GM19438 (cell line): ENCODE data around the gene ANGEL1.
A peak's percentile ranks its signal among the peaks of the same experiment; 100 is the strongest.

Source experiments
- ATAC-seq: cut with Tn5 transposase; IDR thresholded peaks from one replicate; pipeline ENCODE4 v1.9.1; 2021; ENCODE audit warnings: low read depth; ENCODE audit not compliant: unreplicated experiment

The ANGEL1 gene

GRCh38 chr14:76826122-76826521, 13.4 kb upstream of the ANGEL1 start, which contains the start of gene LRRC74A:
TSS of gene LRRC74A (plus strand) at chr14:76826408. CDS start at chr14:76826698, 290 bp downstream.
- ATAC-seq: no peak

DNA sequence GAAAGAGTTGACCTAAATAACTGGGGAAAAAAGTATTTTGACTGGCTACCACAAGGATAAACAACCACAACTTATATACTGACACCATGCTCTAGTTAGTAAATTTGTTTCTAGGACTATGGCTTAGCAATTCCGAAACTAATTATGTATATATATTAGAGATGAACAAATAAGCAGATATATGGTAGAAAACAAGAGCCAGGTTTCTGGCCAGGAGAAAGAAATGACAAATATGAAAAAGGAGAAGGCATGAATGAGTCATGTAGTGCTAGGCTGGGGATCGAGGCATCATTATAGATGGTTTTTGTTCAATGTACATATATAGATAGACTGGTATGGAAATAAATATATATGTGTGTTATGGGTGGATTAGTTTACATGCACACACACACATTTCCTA, 8.0 kb upstream of the ANGEL1 start:
- ATAC-seq: no peak

GRCh38 chr14:76814726-76815645, 2.3 kb upstream of the ANGEL1 start:
- no peak for ATAC-seq

GRCh38 chr14:76812093-76812421, 625 bp downstream of the ANGEL1 start:
- ATAC-seq: peak; percentile 30

DNA sequence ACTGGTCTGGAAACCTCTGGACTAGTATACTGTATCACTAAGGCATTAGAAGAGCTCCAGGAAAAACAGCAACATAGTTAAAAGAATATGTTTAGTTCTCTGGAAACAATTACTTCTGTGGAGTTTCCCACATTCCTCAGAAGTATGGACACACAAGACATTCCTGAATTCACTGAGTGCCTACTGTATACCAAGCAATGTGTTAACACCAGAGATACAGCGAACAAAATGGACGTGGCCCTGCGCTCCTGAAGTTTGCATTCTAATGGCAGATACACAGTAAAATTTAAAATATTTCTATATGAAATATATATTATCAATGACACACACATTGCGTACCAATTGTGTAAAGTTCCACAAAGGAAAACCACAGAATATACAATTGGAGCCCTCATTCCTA, 1.1 kb downstream of the ANGEL1 start:
- no peak for ATAC-seq

DNA sequence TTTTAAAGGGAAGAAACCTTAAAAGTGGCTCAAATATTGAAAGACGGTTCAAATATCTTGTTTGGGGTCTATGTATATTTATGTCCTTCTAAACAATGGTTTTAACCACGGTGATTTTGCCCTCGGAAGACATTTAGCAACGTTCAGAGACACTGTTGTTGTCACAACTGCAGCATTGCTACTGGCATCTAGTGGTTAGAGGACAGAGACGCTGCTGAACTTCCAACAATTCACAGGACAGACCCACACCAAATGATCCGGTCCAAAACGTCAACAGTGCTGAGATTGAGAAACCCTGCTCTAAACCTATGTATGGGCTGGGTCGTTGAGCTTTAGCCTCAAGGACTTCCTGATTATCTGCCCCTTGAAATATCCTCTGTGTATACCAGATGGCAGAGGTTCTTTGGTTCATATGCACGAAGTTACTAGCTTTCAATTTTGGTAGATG, 1.7 kb downstream of the ANGEL1 start:
- ATAC-seq: no peak

DNA sequence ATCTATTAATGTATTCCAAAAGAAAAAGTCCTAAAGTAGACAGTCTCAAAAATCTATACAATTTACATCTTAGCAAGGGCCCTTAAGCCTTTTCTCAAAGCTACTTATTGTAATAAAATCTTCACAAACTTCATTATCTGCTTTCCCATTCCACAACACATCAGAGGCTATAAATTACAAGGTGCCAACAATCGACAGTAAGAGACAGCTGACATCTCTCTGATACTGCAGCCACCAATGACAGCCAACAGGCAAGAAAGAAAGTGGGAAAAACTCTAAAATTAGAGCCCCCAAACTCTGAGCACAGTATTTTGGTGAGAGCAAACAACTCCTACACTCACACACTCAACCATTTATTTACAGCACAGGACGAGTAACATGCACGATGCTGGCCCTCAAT, 2.2 kb downstream of the ANGEL1 start:
- ATAC-seq: no peak

DNA sequence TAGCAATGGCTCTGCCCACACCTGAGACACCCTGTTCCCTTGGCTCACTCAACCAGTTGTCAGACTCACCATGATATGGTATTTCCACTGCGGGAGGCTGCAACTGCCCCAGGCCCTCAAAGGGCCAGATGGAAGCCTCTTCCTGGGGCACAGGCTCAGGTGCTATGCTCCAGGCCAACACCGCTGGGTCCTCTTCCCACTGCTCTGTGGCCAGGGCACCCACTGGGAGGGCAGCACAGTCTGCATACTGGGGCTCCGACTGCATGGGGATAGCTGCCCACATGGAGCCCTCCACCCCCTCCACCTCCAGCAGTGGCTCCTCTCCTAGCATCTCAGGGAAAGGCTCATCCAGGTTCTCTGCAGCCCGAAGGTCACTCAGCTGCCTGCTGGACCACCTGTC, 3.7 kb downstream of the ANGEL1 start:
- no peak for ATAC-seq

DNA sequence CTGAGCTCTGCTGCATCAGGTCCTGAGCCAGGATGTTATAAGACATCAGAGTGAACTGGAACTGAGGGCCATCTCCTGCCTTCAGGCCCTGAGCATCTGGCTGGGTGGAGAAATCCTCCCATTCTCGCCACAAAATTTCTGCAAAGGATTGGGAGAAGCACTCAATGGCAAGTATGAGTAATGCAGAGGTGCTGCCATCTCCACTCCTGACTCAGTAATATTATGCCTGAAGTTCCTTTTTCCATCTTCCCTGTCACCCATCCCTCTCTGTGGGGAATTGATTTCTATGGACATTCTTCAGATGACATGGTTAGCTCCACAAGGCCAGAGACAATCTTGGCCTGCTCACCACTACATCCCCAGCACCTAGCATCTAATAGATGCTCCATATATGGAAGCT, 4.7 kb downstream of the ANGEL1 start:
- ATAC-seq: no peak

GRCh38 chr14:76806446-76806845, 6.2 kb downstream of the ANGEL1 start:
- no peak for ATAC-seq

DNA sequence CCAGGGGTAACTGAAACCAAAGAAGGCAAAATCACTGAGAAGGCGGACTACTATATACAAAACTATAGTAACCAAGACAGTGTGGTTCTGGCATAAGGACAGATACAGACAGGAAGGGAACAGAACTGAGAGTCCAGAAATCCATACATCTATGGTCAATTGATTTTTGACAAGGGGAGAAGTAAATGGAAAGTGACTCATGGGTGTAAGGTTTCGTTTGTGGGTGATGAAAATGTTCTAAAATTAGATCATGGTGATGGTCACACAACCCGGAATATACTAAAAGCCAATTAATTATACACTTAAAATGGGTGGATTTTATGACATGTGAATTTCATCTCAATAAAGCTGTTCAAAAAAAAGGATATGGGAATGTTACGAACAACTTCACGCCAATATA, 18.7 kb downstream of the ANGEL1 start:
- ATAC-seq: no peak

DNA sequence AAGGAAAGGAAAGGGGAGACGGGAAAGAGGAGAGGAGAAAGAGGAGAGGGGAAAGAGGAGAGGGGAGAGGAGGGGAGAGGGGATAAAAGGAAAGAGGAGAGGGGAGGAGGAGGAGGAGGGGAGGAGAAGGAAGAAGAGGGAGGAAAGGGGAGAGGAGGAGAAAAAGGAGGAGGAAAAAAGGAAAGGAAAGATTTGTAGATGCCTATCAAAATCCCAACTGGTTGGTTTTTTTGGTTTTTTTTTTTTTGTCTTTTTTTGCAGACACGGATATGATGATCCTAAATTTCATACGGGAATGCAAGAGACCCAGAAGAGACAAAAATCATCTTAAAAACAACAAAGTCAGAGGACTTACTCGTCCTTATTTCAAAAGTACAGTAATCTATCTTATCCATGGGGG, 19.4 kb downstream of the ANGEL1 start:
- ATAC-seq: no peak

DNA sequence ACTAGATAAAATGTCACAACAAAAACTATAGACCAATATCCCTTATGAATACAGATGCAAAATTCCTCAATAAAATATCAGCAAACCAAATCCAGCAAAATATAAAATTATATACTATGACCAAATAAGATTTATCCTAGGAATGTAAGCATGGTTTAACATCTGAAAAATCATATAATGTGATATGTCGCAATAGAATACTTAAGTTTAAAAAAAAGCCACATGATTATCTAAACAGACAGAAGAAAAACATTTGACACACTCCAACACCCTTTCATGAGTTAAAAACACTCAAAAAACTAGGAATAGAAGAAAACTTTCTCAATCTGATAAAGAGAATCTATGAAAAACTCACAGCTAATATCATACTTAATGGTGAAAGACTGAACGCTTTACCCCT, 20.3 kb downstream of the ANGEL1 start:
- no peak for ATAC-seq

DNA sequence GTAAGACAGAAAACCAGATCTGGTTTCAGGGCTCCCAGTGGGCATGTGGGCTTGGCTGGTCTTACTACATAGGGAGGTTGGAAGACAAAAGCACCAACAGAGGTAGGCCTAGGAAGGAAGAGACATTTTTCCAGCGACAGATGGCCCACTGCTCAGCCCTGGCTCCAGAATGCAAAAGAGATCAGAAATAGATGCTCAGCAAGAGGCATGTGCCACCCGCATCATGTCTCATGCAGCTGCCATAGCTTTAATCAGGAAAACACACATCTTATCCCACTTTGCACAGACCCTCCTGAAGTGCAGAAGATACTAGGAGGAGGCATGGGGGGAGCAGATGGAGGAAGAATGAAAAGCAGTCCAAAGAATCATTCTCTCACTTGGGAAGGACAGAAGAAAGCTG, 26.1 kb downstream of the ANGEL1 start:
- ATAC-seq: no peak

GRCh38 chr14:76784881-76785280, 27.8 kb downstream of the ANGEL1 start:
- peak; percentile 89 for ATAC-seq

- ATAC-seq: no peak
Observed at GRCh38 chr14:76784266-76784874, 28.3 kb downstream of the ANGEL1 start.

DNA sequence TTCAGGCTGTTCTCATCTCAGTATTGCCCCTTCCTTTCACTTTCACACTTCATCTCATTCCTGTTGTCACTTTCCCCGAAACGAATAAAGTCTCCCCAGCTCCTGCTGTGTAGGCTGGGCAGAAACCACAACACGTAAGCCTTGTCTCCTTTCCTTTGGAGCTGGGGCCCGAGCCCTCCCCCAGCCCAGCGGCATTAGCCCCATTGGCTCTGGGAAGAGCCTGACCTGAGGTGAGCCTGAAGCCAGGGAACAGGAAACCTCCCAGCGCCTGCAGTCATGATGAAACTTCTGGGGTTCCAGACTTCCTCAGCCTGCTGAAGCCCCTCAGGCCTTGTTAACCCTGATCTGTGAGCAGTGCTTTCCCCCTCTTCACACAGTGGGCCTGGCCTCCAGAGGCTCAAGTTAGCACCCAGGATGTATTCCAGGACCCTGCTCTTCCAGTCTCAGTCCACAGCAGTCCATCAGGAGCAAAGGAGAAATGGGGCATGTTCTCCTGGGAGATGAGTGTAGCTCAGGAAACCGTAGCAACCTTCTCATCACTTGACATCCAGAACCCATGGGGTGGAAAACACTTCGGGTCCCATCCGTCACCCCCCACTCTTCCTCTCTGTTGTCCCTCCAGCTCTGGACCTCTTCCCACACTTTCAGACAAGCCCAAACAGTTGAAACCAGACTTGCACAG, 29.7 kb downstream of the ANGEL1 start:
- no peak for ATAC-seq

DNA sequence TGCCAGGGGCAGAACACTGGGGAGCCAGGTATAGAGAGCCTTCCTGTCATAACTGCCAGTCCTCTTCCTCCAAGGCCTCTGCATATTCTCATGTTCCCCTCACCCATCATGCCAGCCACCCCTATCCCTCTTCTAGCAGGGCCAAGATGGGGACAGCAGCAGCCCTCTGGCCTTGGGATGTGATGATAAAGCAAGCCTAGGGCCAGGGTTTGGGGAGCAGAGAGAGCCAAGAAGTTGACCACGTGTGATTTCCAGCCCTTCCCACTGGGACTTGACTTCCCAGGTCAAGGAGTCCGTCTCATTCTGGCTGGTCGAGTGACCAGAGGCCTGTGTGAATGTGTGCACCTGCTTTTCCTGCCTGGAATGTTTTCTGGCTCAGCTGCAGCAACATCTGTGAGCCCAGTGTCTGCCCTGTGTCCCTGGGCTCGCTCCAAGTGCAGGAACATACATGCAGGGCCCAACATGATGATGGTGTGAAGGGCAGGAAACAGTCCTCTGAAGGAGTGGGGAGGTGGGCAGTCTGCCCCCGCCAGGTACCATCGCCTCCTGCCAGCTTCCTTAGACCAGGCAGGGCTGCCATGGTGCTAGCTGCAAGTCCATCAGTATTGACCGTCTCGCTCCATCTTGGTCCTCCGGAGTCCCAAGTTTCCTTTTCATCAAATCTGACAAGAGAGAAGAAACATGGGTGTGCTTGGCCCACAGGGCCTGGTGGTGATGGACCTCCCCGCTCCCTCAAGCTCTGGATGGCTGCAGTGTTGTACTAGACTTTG, 30.4 kb downstream of the ANGEL1 start:
- no peak for ATAC-seq

DNA sequence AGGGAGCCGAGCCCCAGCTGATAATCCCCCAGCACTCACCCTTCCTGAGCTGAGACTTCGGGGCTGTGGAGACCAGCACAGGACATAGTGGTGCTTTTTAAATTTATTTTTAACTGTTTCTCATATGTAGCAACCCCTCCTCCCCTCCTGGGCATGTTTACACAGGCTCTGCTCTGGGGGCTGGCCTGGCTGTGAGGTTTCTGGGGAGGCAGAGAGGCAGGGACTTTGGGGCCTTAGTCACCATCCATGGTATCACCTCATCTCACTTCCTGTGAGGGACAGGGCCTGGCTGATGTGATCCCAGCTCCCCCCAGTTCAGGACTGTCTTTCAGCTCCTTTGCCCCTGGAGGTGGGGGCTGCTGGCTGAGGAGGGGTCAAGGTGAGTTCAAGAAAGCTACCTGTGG, 31.0 kb downstream of the ANGEL1 start:
- ATAC-seq: no peak

- ATAC-seq: no peak
Observed at GRCh38 chr14:76780875-76781647, 31.6 kb downstream of the ANGEL1 start.
